ENCODE data around the gene GID4.

GID4 gene

GRCh38 chr17:18111330-18111971 is 72.2 kb downstream of the GID4 start:
- TF ChIP-seq CTCF (IDR thresholded peaks at IDR 0.05; ENCODE audit: insufficient read depth, low read depth, low read length, missing control alignments), result no peak
- DNase-seq (ENCODE audit: low read depth), result no peak
- H3K4me3 ChIP-seq (ENCODE audit: low read depth, low read length), result no peak overlapping the region

- DNase-seq (ENCODE audit: low read depth), result no peak
- no peak overlapping the region for H3K4me3 ChIP-seq (ENCODE audit: low read depth, low read length)
- TF ChIP-seq CTCF (IDR thresholded peaks at IDR 0.05; ENCODE audit: insufficient read depth, low read depth, low read length, missing control alignments), result no peak
Measured at GRCh38 chr17:18115517-18115916, 76.3 kb downstream of the GID4 start.

GRCh38 chr17:18116078-18116477 is 76.9 kb downstream of the GID4 start:
- no peak for DNase-seq (ENCODE audit: low read depth)
- H3K4me3 ChIP-seq (ENCODE audit: low read depth, low read length), result no peak overlapping the region
- TF ChIP-seq CTCF (IDR thresholded peaks at IDR 0.05; ENCODE audit: insufficient read depth, low read depth, low read length, missing control alignments), result no peak

GRCh38 chr17:18117533-18117932 is 78.3 kb downstream of the GID4 start:
- no peak overlapping the region for H3K4me3 ChIP-seq (ENCODE audit: low read depth, low read length)
- no peak for DNase-seq (ENCODE audit: low read depth)
- TF ChIP-seq CTCF (IDR thresholded peaks at IDR 0.05; ENCODE audit: insufficient read depth, low read depth, low read length, missing control alignments), result no peak
